GM23338 (cell line): ENCODE measurements around the gene BRF1. TPM values are rescaled to one million over a fixed set of nuclear protein-coding genes. Genes with fewer than 3 reads are reported as not detected.

Experiments
- ATAC-seq: fragments of 200-7000 bp; cut with Tn5 transposase; 3 replicates; pipeline ENCODE4 v1.9.1; 2020
- DNase-seq: peaks from one replicate; pipeline ENCODE4 v3.0.0-alpha.2; 2015; ENCODE audit warnings: low spot score
- H2AFZ ChIP-seq: fragments of 200-600 bp; sonication (generic); 2 replicates; pipeline ENCODE4 v1.8.0; 2016; ENCODE audit warnings: antibody characterized with exemption, mild to moderate bottlenecking, moderate library complexity
- H3F3A ChIP-seq: fragments of 200-600 bp; sonication (generic); replicated peaks from 2 replicates; pipeline ENCODE4 v1.8.0; 2017; ENCODE audit warnings: antibody characterized with exemption, mixed run types, low read depth
- H3K27ac ChIP-seq: fragments of 200-600 bp; sonication (generic); 2 replicates; pipeline ENCODE4 v1.6.1; 2016; ENCODE audit warnings: low read depth
- H3K27me3 ChIP-seq: fragments of 200-600 bp; sonication (generic); 2 replicates; pipeline ENCODE4 v1.8.0; 2016; ENCODE audit warnings: mild to moderate bottlenecking, mixed run types, moderate library complexity; ENCODE audit not compliant: insufficient read depth
- H3K36me3 ChIP-seq: fragments of 200-600 bp; sonication (generic); 2 replicates; pipeline ENCODE4 v1.8.0; 2016; ENCODE audit warnings: mild to moderate bottlenecking; ENCODE audit not compliant: insufficient read depth
- H3K4me1 ChIP-seq: fragments of 200-600 bp; sonication (generic); 2 replicates; pipeline ENCODE4 v1.8.0; 2016; ENCODE audit warnings: mild to moderate bottlenecking, moderate library complexity; ENCODE audit not compliant: insufficient read depth
- H3K4me2 ChIP-seq: fragments of 200-600 bp; sonication (generic); 2 replicates; pipeline ENCODE4 v1.7.1; 2017; ENCODE audit warnings: mixed run types
- H3K4me3 ChIP-seq: fragments of 200-600 bp; sonication (generic); 2 replicates; pipeline ENCODE4 v1.6.1; 2016; ENCODE audit warnings: mixed run types
- H3K79me2 ChIP-seq: fragments of 200-600 bp; sonication (generic); replicated peaks from 2 replicates; pipeline ENCODE4 v1.8.0; 2017; ENCODE audit warnings: mild to moderate bottlenecking; ENCODE audit not compliant: insufficient read depth
- H3K9me2 ChIP-seq: fragments of 200-600 bp; sonication (generic); 2 replicates; pipeline ENCODE4 v1.8.0; 2017; ENCODE audit not compliant: insufficient read depth
- H4K20me1 ChIP-seq: fragments of 200-600 bp; sonication (generic); replicated peaks from 2 replicates; pipeline ENCODE4 v1.8.0; 2017; ENCODE audit warnings: mild to moderate bottlenecking; ENCODE audit not compliant: insufficient read depth
- H3K27ac Mint-ChIP-seq: 2 replicates; pipeline ENCODE4 v1.8.0; 2020; ENCODE audit warnings: inconsistent platforms, mild to moderate bottlenecking, moderate library complexity, mixed read lengths
- H3K27me3 Mint-ChIP-seq: 3 replicates; pipeline ENCODE4 v1.8.0; 2022; ENCODE audit warnings: low read depth, mild to moderate bottlenecking, moderate library complexity, mixed read lengths, inconsistent platforms; ENCODE audit not compliant: insufficient read depth, poor library complexity
- H3K36me3 Mint-ChIP-seq: 3 replicates; pipeline ENCODE4 v1.8.0; 2021; ENCODE audit warnings: low read depth, mild to moderate bottlenecking, inconsistent platforms, moderate library complexity, mixed read lengths
- H3K4me1 Mint-ChIP-seq: 3 replicates; pipeline ENCODE4 v1.8.0; 2020; ENCODE audit warnings: mild to moderate bottlenecking, inconsistent platforms, mixed read lengths
- H3K4me3 Mint-ChIP-seq: 3 replicates; pipeline ENCODE4 v1.8.0; 2021; ENCODE audit warnings: moderate library complexity, mild to moderate bottlenecking, inconsistent platforms, mixed read lengths
- H3K9me3 Mint-ChIP-seq: 3 replicates; pipeline ENCODE4 v1.8.0; 2020; ENCODE audit warnings: moderate library complexity, mild to moderate bottlenecking, inconsistent platforms, mixed read lengths
- ETS1 ChIP-seq: IDR thresholded peaks from 2 replicates; pipeline ENCODE4 v1.6.1; 2016; ENCODE audit warnings: antibody characterized with exemption
- EZH2phosphoT487 ChIP-seq: fragments of 200-600 bp; sonication (generic); IDR thresholded peaks from one replicate; pipeline ENCODE4 v1.8.1; 2018; ENCODE audit warnings: antibody characterized with exemption; ENCODE audit not compliant: unreplicated experiment
- JUNB ChIP-seq: IDR thresholded peaks from one replicate; pipeline ENCODE4 v1.6.1; 2016; ENCODE audit warnings: antibody characterized with exemption; ENCODE audit not compliant: unreplicated experiment
- NANOG ChIP-seq: IDR thresholded peaks from 2 replicates; pipeline ENCODE4 v1.6.1; 2016; ENCODE audit warnings: antibody characterized with exemption, borderline replicate concordance
- POLR2AphosphoS5 ChIP-seq: IDR thresholded peaks from 2 replicates; pipeline ENCODE4 v1.6.1; 2016; ENCODE audit warnings: antibody characterized with exemption, low read depth
- STAT1 ChIP-seq: IDR thresholded peaks from one replicate; pipeline ENCODE4 v1.6.1; 2016; ENCODE audit warnings: antibody characterized with exemption; ENCODE audit not compliant: unreplicated experiment
- ZNF114 ChIP-seq: fragments of 250-450 bp; sonication (Bioruptor Pico); IDR thresholded peaks from 2 replicates; pipeline ENCODE4 v1.5.0; 2020; ENCODE audit warnings: mild to moderate bottlenecking, moderate library complexity
- ZNF331 ChIP-seq: fragments of 250-450 bp; sonication (Bioruptor Pico); IDR thresholded peaks from 2 replicates; pipeline ENCODE4 v1.5.0; 2020; ENCODE audit warnings: low read depth, mild to moderate bottlenecking, moderate library complexity
- polyA plus RNA-seq: library from polyadenylated mRNA; unstranded; fragments of >200 nt; fragmentation: Nextera tagmentation; extraction: Ambion mirVana; gene quantifications from 2 replicates; pipeline ENCODE4 v1.2.1, GENCODE V29; 2016
- total RNA-seq: library from RNA; depleted of rRNA; stranded (reverse); fragments of >200 nt; shearing (Covaris generic); gene quantifications from 2 replicates; pipeline ENCODE4 v1.2.3, GENCODE V29; 2014
- TF ChIP-seq, protein P1 (sequence below), 2 experiments: fragments of 200-600 bp in 1 of 2; sonication (generic) in 1 of 2; conservative IDR thresholded peaks; 2 replicates each; pipeline versions ENCODE4 v1.5.1 to v1.6.1; 2016 to 2017; ENCODE audit warnings: antibody characterized with exemption in 2 of 2, low read depth in 2 of 2, mild to moderate bottlenecking in 2 of 2, moderate library complexity in 1 of 2
- TF ChIP-seq, protein P2 (sequence below): fragments of 250-450 bp; sonication (Bioruptor Pico); IDR thresholded peaks from 2 replicates; pipeline ENCODE4 v1.5.0; 2020; ENCODE audit warnings: mild to moderate bottlenecking, moderate library complexity

The BRF1 gene
- total and polyA plus RNA-seq, 2 experiments from 2014 or later, result 8.6 to 29.9 TPM

DNA sequence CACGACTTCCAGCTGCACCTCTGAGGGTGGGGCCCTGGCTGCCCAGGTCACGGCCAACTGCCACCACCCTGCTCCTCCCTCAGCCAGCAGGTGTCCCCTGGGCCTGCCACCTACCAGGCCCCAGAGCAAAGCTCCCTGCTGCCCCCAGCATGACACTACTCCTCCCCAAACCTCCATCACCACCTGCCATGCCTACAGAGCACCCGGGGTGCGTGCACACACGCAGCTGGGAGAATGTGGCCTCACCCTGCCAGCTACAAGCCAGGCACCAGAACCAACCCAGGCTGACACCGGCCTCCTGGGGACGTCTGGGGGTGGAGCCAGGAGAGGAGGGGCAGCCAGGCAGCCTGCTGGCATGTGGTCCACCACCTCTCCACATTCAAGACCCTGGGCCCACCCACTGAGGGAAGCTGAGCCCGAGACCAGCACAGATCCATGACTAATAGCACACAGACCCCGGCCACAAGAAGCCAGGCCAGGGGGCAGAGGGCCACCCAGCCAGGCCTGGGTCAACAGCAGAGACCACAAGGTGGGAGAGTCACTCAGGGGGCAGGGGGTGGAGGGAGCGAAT, 135.6 kb downstream of the BRF1 start:
- DNase-seq (no peak), ATAC-seq (no peak)
- H3K27me3 ChIP-seq, result peaks cover 20% of the 10 kb centered on the region
- H3K4me1 Mint-ChIP-seq, result no peaks in the 10 kb centered on the region
- peaks cover 23% of the 10 kb centered on the region for H3K27me3 Mint-ChIP-seq
- H3K79me2 ChIP-seq, result no peaks in the 10 kb centered on the region
- H3K9me2 ChIP-seq, result no peaks in the 10 kb centered on the region
- H3K27ac Mint-ChIP-seq, result no peak overlapping the region
- no peak overlapping the region for H3K4me3 ChIP-seq
- no peaks in the 10 kb centered on the region; the same call in 2 of the 3 replicates for H3K9me3 Mint-ChIP-seq
- H3K4me2 ChIP-seq, result no peak overlapping the region
- no peaks in the 10 kb centered on the region for H3K36me3 Mint-ChIP-seq
- no peaks in the 10 kb centered on the region for H3K4me1 ChIP-seq
- H2AFZ ChIP-seq, result no peak overlapping the region
- no peak overlapping the region for H3K4me3 Mint-ChIP-seq
- H3K27ac ChIP-seq, result no peak overlapping the region
- no peaks in the 10 kb centered on the region for H3F3A ChIP-seq
- TF ChIP-seq ZNF331 (CRISPR knock-in tag) (no peak), ZNF114 (CRISPR knock-in tag) (no peak), JUNB (no peak), ETS1 (no peak), EZH2phosphoT487 (no peak), NANOG (no peak)
- TF ChIP-seq, protein P1, sequence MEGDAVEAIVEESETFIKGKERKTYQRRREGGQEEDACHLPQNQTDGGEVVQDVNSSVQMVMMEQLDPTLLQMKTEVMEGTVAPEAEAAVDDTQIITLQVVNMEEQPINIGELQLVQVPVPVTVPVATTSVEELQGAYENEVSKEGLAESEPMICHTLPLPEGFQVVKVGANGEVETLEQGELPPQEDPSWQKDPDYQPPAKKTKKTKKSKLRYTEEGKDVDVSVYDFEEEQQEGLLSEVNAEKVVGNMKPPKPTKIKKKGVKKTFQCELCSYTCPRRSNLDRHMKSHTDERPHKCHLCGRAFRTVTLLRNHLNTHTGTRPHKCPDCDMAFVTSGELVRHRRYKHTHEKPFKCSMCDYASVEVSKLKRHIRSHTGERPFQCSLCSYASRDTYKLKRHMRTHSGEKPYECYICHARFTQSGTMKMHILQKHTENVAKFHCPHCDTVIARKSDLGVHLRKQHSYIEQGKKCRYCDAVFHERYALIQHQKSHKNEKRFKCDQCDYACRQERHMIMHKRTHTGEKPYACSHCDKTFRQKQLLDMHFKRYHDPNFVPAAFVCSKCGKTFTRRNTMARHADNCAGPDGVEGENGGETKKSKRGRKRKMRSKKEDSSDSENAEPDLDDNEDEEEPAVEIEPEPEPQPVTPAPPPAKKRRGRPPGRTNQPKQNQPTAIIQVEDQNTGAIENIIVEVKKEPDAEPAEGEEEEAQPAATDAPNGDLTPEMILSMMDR (conservative IDR thresholded peaks at IDR 0.05; ENCODE audit: low read depth in 2 of 2), result no peak
- H4K20me1 ChIP-seq, result no peaks in the 10 kb centered on the region
- H3K36me3 ChIP-seq, result no peaks in the 10 kb centered on the region

DNA sequence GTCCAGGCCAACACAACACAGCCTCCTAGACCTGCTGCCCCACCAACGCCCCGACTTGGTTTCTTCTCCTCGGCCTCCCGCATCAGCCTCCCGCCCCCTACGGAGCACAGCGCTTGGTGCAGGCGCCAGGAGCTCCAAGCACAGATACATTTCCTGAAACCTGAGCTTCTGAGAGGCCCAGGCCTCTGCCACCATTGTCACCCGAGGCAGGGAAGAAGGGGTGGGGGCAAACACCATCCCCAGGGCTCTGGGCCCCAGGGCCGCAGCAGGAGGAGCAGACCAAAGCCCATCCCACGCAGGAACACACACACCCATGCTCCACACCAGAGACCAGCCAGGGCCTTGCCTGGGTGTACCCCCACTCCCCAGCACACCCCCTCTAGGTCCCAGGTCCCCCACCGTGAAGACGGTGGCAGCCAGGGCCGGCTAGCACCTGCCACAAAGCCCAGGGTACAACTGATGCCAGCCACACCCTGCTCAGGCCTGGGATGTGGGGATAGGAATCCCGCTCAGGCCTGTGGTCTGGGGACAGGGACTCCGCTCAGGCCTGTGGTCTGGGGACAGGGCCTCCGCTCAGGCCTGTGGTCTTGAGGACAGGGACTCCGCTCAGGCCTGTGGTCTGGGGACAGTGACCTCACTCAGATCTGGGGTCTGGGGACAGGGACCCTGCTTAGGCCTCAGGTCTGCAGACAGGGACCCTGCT, 137.6 kb downstream of the BRF1 start:
- peaks cover 14% of the 10 kb centered on the region for H3K27me3 ChIP-seq
- H3K4me1 Mint-ChIP-seq, result no peaks in the 10 kb centered on the region
- no peak overlapping the region for H3K4me3 ChIP-seq
- no peaks in the 10 kb centered on the region for H3K36me3 ChIP-seq
- no peak overlapping the region for H3K27ac ChIP-seq
- H3K9me3 Mint-ChIP-seq, result no peaks in the 10 kb centered on the region; the same call in 2 of the 3 replicates
- DNase-seq (no peak), ATAC-seq (no peak)
- no peaks in the 10 kb centered on the region for H3K9me2 ChIP-seq
- H3K27me3 Mint-ChIP-seq, result peaks cover 15% of the 10 kb centered on the region
- H3K36me3 Mint-ChIP-seq, result no peaks in the 10 kb centered on the region
- H3K4me3 Mint-ChIP-seq, result no peak overlapping the region
- no peaks in the 10 kb centered on the region for H4K20me1 ChIP-seq
- H3K79me2 ChIP-seq, result no peaks in the 10 kb centered on the region
- H3K4me1 ChIP-seq, result no peaks in the 10 kb centered on the region
- no peak overlapping the region for H3K4me2 ChIP-seq
- H2AFZ ChIP-seq, result no peak overlapping the region
- H3K27ac Mint-ChIP-seq, result no peak overlapping the region
- no peaks in the 10 kb centered on the region for H3F3A ChIP-seq
- TF ChIP-seq POLR2AphosphoS5, result no peak
- TF ChIP-seq ZNF331 (CRISPR knock-in tag), result no peak
- TF ChIP-seq, protein P2, sequence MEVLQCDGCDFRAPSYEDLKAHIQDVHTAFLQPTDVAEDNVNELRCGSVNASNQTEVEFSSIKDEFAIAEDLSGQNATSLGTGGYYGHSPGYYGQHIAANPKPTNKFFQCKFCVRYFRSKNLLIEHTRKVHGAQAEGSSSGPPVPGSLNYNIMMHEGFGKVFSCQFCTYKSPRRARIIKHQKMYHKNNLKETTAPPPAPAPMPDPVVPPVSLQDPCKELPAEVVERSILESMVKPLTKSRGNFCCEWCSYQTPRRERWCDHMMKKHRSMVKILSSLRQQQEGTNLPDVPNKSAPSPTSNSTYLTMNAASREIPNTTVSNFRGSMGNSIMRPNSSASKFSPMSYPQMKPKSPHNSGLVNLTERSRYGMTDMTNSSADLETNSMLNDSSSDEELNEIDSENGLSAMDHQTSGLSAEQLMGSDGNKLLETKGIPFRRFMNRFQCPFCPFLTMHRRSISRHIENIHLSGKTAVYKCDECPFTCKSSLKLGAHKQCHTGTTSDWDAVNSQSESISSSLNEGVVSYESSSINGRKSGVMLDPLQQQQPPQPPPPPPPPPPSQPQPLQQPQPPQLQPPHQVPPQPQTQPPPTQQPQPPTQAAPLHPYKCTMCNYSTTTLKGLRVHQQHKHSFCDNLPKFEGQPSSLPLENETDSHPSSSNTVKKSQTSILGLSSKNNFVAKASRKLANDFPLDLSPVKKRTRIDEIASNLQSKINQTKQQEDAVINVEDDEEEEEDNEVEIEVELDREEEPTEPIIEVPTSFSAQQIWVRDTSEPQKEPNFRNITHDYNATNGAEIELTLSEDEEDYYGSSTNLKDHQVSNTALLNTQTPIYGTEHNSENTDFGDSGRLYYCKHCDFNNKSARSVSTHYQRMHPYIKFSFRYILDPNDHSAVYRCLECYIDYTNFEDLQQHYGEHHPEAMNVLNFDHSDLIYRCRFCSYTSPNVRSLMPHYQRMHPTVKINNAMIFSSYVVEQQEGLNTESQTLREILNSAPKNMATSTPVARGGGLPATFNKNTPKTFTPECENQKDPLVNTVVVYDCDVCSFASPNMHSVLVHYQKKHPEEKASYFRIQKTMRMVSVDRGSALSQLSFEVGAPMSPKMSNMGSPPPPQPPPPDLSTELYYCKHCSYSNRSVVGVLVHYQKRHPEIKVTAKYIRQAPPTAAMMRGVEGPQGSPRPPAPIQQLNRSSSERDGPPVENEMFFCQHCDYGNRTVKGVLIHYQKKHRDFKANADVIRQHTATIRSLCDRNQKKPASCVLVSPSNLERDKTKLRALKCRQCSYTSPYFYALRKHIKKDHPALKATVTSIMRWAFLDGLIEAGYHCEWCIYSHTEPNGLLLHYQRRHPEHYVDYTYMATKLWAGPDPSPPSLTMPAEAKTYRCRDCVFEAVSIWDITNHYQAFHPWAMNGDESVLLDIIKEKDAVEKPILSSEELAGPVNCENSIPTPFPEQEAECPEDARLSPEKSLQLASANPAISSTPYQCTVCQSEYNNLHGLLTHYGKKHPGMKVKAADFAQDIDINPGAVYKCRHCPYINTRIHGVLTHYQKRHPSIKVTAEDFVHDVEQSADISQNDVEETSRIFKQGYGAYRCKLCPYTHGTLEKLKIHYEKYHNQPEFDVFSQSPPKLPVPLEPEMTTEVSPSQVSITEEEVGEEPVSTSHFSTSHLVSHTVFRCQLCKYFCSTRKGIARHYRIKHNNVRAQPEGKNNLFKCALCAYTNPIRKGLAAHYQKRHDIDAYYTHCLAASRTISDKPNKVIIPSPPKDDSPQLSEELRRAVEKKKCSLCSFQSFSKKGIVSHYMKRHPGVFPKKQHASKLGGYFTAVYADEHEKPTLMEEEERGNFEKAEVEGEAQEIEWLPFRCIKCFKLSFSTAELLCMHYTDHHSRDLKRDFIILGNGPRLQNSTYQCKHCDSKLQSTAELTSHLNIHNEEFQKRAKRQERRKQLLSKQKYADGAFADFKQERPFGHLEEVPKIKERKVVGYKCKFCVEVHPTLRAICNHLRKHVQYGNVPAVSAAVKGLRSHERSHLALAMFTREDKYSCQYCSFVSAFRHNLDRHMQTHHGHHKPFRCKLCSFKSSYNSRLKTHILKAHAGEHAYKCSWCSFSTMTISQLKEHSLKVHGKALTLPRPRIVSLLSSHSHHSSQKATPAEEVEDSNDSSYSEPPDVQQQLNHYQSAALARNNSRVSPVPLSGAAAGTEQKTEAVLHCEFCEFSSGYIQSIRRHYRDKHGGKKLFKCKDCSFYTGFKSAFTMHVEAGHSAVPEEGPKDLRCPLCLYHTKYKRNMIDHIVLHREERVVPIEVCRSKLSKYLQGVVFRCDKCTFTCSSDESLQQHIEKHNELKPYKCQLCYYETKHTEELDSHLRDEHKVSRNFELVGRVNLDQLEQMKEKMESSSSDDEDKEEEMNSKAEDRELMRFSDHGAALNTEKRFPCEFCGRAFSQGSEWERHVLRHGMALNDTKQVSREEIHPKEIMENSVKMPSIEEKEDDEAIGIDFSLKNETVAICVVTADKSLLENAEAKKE (CRISPR knock-in tag), result no peak
- TF ChIP-seq ETS1, result no peak
- no peak for TF ChIP-seq STAT1
- no peak for TF ChIP-seq NANOG
